Panc1 (cell line): Measurements from ENCODE around the gene HSPA1L.

Experiments
- CTCF ChIP-seq: fragments of 450-650 bp; IDR thresholded peaks from 2 replicates; pipeline ENCODE4 v1.5.1; 2017; ENCODE audit warnings: mild to moderate bottlenecking
- POLR2AphosphoS5 ChIP-seq: IDR thresholded peaks from 2 replicates; pipeline ENCODE4 v1.6.1; 2012; ENCODE audit warnings: mild to moderate bottlenecking, low read depth, low read length, moderate library complexity
- REST ChIP-seq, 2 experiments: IDR thresholded peaks; 2 replicates each; pipeline ENCODE4 v1.6.1; 2011 to 2012; ENCODE audit warnings: low read depth in 2 of 2, control low read depth in 1 of 2, low read length in 1 of 2, mild to moderate bottlenecking in 1 of 2, moderate library complexity in 1 of 2; ENCODE audit not compliant: insufficient read depth in 1 of 2
- SIN3A ChIP-seq: IDR thresholded peaks from 2 replicates; pipeline ENCODE4 v1.6.1; 2012; ENCODE audit warnings: low read depth, mild to moderate bottlenecking, low read length, moderate library complexity, borderline replicate concordance; ENCODE audit not compliant: insufficient read depth
- TCF7L2 ChIP-seq: IDR thresholded peaks from 2 replicates; pipeline ENCODE4 v1.6.1; 2011; ENCODE audit warnings: mild to moderate bottlenecking, low read depth, low read length, inconsistent platforms

DNA sequence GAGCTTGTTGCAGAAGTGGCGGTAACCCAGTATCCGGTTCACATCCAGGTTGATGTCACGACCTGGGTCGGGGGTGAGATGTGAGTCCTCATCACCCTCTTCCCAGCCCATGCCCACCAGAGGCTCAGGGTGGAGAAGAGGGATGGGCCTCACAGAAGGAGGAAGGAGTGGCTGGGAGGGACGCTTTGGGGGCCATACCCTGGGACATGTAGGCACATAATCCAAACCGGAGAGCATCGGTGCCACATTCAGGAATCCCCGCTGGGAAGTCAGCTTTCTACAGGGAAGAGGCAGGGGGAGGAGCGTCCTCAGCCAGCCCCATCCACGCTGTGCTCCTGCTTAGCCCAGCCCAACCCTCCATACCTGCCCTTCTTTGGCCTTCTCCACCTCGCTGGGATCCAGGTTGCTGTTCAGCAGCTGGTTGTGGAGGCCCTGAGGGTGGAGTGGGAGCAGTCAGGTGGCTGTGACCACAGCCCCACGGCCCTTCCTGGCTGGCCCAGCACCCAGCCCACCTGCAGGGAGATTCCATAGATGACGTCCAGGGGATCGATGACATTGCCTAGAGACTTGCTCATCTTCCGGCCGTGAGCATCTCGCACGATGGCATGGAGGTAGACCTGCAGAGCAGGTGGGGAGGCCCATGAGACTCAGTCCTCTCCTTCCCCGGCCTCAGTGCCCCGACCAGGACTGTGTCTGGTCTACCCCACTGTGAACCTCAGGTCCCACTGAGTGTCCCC lies 34.4 kb downstream of the HSPA1L start:
- TF ChIP-seq POLR2AphosphoS5 (no peak), CTCF (no peak), REST (IDR thresholded peaks at IDR 0.05; ENCODE audit: insufficient read depth in 1 of 2, low read depth in 2 of 2, low read length in 1 of 2) (no peak), SIN3A (no peak), TCF7L2 (no peak)
